ENCODE measurements around the gene ZNF429.

DNA sequence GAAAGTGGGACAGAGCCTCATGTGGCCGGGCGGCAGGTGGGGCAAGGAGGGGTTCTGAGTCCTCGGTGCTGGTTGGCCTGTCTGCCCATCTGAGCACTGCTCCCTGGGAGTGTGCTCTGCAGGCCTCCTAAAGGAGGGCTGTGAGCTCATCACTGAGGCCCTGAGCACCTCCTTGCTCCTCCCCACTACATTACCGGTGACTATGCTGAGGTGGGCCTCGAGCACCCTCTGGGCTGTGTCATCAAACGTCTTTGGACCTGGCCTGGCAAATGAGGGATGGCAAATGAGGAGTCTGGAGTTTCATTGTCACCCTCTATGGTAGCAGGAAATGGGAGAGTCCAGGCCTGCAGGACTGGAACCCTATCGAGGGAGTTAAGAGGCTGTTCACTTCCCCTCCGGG lies 38.8 kb upstream of the ZNF429 start:
- TF ChIP-seq, protein P1, sequence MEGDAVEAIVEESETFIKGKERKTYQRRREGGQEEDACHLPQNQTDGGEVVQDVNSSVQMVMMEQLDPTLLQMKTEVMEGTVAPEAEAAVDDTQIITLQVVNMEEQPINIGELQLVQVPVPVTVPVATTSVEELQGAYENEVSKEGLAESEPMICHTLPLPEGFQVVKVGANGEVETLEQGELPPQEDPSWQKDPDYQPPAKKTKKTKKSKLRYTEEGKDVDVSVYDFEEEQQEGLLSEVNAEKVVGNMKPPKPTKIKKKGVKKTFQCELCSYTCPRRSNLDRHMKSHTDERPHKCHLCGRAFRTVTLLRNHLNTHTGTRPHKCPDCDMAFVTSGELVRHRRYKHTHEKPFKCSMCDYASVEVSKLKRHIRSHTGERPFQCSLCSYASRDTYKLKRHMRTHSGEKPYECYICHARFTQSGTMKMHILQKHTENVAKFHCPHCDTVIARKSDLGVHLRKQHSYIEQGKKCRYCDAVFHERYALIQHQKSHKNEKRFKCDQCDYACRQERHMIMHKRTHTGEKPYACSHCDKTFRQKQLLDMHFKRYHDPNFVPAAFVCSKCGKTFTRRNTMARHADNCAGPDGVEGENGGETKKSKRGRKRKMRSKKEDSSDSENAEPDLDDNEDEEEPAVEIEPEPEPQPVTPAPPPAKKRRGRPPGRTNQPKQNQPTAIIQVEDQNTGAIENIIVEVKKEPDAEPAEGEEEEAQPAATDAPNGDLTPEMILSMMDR (IDR thresholded peaks at IDR 0.05), result no peak
- TF ChIP-seq POLR2AphosphoS5 (IDR thresholded peaks at IDR 0.05; ENCODE audit: low read depth, low read length), result no peak
- no peak for TF ChIP-seq SIN3A (IDR thresholded peaks at IDR 0.05; ENCODE audit: borderline replicate concordance, insufficient read depth, low read depth, low read length)
- TF ChIP-seq, protein P2, sequence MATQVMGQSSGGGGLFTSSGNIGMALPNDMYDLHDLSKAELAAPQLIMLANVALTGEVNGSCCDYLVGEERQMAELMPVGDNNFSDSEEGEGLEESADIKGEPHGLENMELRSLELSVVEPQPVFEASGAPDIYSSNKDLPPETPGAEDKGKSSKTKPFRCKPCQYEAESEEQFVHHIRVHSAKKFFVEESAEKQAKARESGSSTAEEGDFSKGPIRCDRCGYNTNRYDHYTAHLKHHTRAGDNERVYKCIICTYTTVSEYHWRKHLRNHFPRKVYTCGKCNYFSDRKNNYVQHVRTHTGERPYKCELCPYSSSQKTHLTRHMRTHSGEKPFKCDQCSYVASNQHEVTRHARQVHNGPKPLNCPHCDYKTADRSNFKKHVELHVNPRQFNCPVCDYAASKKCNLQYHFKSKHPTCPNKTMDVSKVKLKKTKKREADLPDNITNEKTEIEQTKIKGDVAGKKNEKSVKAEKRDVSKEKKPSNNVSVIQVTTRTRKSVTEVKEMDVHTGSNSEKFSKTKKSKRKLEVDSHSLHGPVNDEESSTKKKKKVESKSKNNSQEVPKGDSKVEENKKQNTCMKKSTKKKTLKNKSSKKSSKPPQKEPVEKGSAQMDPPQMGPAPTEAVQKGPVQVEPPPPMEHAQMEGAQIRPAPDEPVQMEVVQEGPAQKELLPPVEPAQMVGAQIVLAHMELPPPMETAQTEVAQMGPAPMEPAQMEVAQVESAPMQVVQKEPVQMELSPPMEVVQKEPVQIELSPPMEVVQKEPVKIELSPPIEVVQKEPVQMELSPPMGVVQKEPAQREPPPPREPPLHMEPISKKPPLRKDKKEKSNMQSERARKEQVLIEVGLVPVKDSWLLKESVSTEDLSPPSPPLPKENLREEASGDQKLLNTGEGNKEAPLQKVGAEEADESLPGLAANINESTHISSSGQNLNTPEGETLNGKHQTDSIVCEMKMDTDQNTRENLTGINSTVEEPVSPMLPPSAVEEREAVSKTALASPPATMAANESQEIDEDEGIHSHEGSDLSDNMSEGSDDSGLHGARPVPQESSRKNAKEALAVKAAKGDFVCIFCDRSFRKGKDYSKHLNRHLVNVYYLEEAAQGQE (IDR thresholded peaks at IDR 0.05; ENCODE audit: insufficient read depth in 1 of 2, low read depth in 2 of 2, low read length in 1 of 2), result no peak
- no peak for TF ChIP-seq TCF7L2 (IDR thresholded peaks at IDR 0.05; ENCODE audit: low read depth, low read length)

Measured in Panc1 (cell line).